NCI-H2029 treated with DMSO at 0.1 percent for 48 hours (cell line): ENCODE data around the gene CRYBB2.
"Not testable (repeated sequence)": the region's sequence is repeated elsewhere in the genome, so short reads cannot be mapped to it uniquely, and the experiment has no call there.

Experiments
- DNase-seq: peaks from one replicate; lab custom pipeline; 2025; lab: John Stamatoyannopoulos, UW

Gene CRYBB2

GRCh38 chr22:25233706-25234105, 14.3 kb downstream of the CRYBB2 start:
- not testable (repeated sequence) for DNase-seq

GRCh38 chr22:25235547-25236290, 16.3 kb downstream of the CRYBB2 start:
- peak; percentile 32 for DNase-seq

GRCh38 chr22:25236417-25236816, 17.0 kb downstream of the CRYBB2 start:
- DNase-seq: no peak

GRCh38 chr22:25237503-25237902, 18.1 kb downstream of the CRYBB2 start:
- no peak for DNase-seq

GRCh38 chr22:25238058-25238457, 18.6 kb downstream of the CRYBB2 start:
- DNase-seq: not testable (repeated sequence)

- DNase-seq: not testable (repeated sequence)
Observed at GRCh38 chr22:25255169-25255568, 35.7 kb downstream of the CRYBB2 start.

- not testable (repeated sequence) for DNase-seq
Observed at GRCh38 chr22:25267567-25267966, 48.1 kb downstream of the CRYBB2 start.

- not testable (repeated sequence) for DNase-seq
Observed at GRCh38 chr22:25268902-25269301, 49.5 kb downstream of the CRYBB2 start.

- DNase-seq: not testable (repeated sequence)
Observed at GRCh38 chr22:25270061-25270460, 50.6 kb downstream of the CRYBB2 start.

GRCh38 chr22:25273231-25273630, 53.8 kb downstream of the CRYBB2 start:
- DNase-seq: not testable (repeated sequence)

GRCh38 chr22:25273928-25274327, 54.5 kb downstream of the CRYBB2 start:
- not testable (repeated sequence) for DNase-seq

GRCh38 chr22:25280118-25280517, 60.7 kb downstream of the CRYBB2 start:
- not testable (repeated sequence) for DNase-seq
